OCI-LY1 (cell line): ENCODE data around the gene HELT.

ENCODE experiments used
- H2AFZ ChIP-seq: fragments of 200-600 bp; sonication (generic), shearing (Covaris generic); 2 replicates; pipeline ENCODE4 v1.6.0; 2014; ENCODE audit warnings: antibody characterized with exemption, mild to moderate bottlenecking, low read length
- H3F3A ChIP-seq: fragments of 200-600 bp; sonication (generic), shearing (Covaris generic); 2 replicates; pipeline ENCODE4 v1.6.0; 2014; ENCODE audit warnings: mild to moderate bottlenecking, antibody characterized with exemption, low read length, moderate library complexity; ENCODE audit not compliant: insufficient read depth
- H3K27ac ChIP-seq: fragments of 200-600 bp; sonication (generic); 2 replicates; pipeline ENCODE4 v1.5.1; 2014; ENCODE audit warnings: low read length, mixed run types, mild to moderate bottlenecking, low read depth; ENCODE audit not compliant: poor library complexity, severe bottlenecking
- H3K27me3 ChIP-seq: fragments of 200-600 bp; sonication (generic); 2 replicates; pipeline ENCODE4 v1.6.0; 2014; ENCODE audit warnings: antibody characterized with exemption, mild to moderate bottlenecking, low read length, moderate library complexity; ENCODE audit not compliant: insufficient read depth
- H3K36me3 ChIP-seq: fragments of 200-600 bp; sonication (generic); 2 replicates; pipeline ENCODE4 v1.6.1; 2014; ENCODE audit warnings: mild to moderate bottlenecking, antibody characterized with exemption, low read length, moderate library complexity, mixed read lengths; ENCODE audit not compliant: insufficient read depth
- H3K4me1 ChIP-seq: fragments of 200-600 bp; sonication (generic); 2 replicates; pipeline ENCODE4 v1.5.1; 2014; ENCODE audit warnings: mild to moderate bottlenecking, low read length, moderate library complexity; ENCODE audit not compliant: insufficient read depth, severe bottlenecking
- H3K4me2 ChIP-seq: fragments of 200-600 bp; sonication (generic), shearing (Covaris generic); 2 replicates; pipeline ENCODE4 v1.6.1; 2014; ENCODE audit warnings: low read length
- H3K4me3 ChIP-seq: fragments of 200-600 bp; sonication (generic); 2 replicates; pipeline ENCODE4 v1.5.1; 2014; ENCODE audit warnings: low read length, low read depth, mild to moderate bottlenecking, mixed read lengths; ENCODE audit not compliant: poor library complexity, severe bottlenecking
- H3K79me2 ChIP-seq: fragments of 200-600 bp; shearing (Covaris generic); 2 replicates; pipeline ENCODE4 v1.6.1; 2016; ENCODE audit warnings: mixed run types, low read length, mixed read lengths; ENCODE audit not compliant: insufficient read depth
- H3K9ac ChIP-seq: fragments of 200-600 bp; sonication (generic), shearing (Covaris generic); 2 replicates; pipeline ENCODE4 v1.6.1; 2014; ENCODE audit warnings: mild to moderate bottlenecking, low read length, mixed read lengths
- H3K9me2 ChIP-seq: fragments of 200-600 bp; sonication (generic), shearing (Covaris generic); 2 replicates; pipeline ENCODE4 v1.6.1; 2014; ENCODE audit warnings: low read depth, mild to moderate bottlenecking, low read length, mixed read lengths
- H3K9me3 ChIP-seq: fragments of 200-600 bp; shearing (Covaris generic); 2 replicates; pipeline ENCODE4 v1.6.1; 2014; ENCODE audit warnings: low read length, mixed read lengths
- H4K20me1 ChIP-seq: fragments of 200-600 bp; sonication (generic), shearing (Covaris generic); 2 replicates; pipeline ENCODE4 v1.6.0; 2016; ENCODE audit warnings: mild to moderate bottlenecking, low read length; ENCODE audit not compliant: insufficient read depth
- EZH2 ChIP-seq: fragments of 200-600 bp; sonication (generic), shearing (Covaris generic); IDR thresholded peaks from 2 replicates; pipeline ENCODE4 v1.8.0; 2017; ENCODE audit warnings: borderline replicate concordance, mixed run types, mild to moderate bottlenecking, antibody characterized with exemption, low read length, moderate library complexity, mixed read lengths
- TF ChIP-seq, protein P1 (sequence below): fragments of 200-600 bp; sonication (generic), shearing (Covaris generic); IDR thresholded peaks from 2 replicates; pipeline ENCODE4 v1.5.1; 2017; ENCODE audit warnings: mild to moderate bottlenecking, antibody characterized with exemption, low read length, moderate library complexity, mixed read lengths

Gene HELT

GRCh38 chr4:185031611-185032010 lies 13.3 kb downstream of the HELT start:
- no peaks in the 10 kb centered on the region for H3K36me3 ChIP-seq
- no peak overlapping the region for H3K9ac ChIP-seq
- no peaks in the 10 kb centered on the region for H3F3A ChIP-seq
- H3K27me3 ChIP-seq = peaks cover 10% of the 10 kb centered on the region; the same call in 1 of the 2 replicates
- H3K27ac ChIP-seq = no peak overlapping the region
- no peak overlapping the region for H3K4me2 ChIP-seq
- H3K4me3 ChIP-seq = no peak overlapping the region
- H4K20me1 ChIP-seq = no peaks in the 10 kb centered on the region
- no peaks in the 10 kb centered on the region for H3K79me2 ChIP-seq
- no peak overlapping the region for H2AFZ ChIP-seq
- no peak for TF ChIP-seq EZH2
- TF ChIP-seq, protein P1, sequence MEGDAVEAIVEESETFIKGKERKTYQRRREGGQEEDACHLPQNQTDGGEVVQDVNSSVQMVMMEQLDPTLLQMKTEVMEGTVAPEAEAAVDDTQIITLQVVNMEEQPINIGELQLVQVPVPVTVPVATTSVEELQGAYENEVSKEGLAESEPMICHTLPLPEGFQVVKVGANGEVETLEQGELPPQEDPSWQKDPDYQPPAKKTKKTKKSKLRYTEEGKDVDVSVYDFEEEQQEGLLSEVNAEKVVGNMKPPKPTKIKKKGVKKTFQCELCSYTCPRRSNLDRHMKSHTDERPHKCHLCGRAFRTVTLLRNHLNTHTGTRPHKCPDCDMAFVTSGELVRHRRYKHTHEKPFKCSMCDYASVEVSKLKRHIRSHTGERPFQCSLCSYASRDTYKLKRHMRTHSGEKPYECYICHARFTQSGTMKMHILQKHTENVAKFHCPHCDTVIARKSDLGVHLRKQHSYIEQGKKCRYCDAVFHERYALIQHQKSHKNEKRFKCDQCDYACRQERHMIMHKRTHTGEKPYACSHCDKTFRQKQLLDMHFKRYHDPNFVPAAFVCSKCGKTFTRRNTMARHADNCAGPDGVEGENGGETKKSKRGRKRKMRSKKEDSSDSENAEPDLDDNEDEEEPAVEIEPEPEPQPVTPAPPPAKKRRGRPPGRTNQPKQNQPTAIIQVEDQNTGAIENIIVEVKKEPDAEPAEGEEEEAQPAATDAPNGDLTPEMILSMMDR = no peak
- H3K9me3 ChIP-seq = no peaks in the 10 kb centered on the region
- H3K9me2 ChIP-seq = no peaks in the 10 kb centered on the region
- no peaks in the 10 kb centered on the region for H3K4me1 ChIP-seq

- Histone ChIP-seq H4K20me1 (no peaks in the 10 kb centered on the region), H3K4me3 (no peak overlapping the region), H3K79me2 (no peaks in the 10 kb centered on the region), H3K27me3 (peaks cover 10% of the 10 kb centered on the region; the same call in 1 of the 2 replicates), H3F3A (no peaks in the 10 kb centered on the region), H3K9me2 (no peaks in the 10 kb centered on the region), H3K9ac (no peak overlapping the region), H3K27ac (no peak overlapping the region), H3K4me1 (no peaks in the 10 kb centered on the region), H3K9me3 (no peaks in the 10 kb centered on the region), H3K36me3 (no peaks in the 10 kb centered on the region), H3K4me2 (no peak overlapping the region), H2AFZ (no peak overlapping the region)
- TF ChIP-seq, protein P1 = no peak
- no peak for TF ChIP-seq EZH2
Observed at GRCh38 chr4:185033072-185033471, 14.8 kb downstream of the HELT start.

GRCh38 chr4:185033950-185034349 lies 15.7 kb downstream of the HELT start:
- Histone ChIP-seq H3K36me3 (no peaks in the 10 kb centered on the region), H3K27me3 (peaks cover 10% of the 10 kb centered on the region; the same call in 1 of the 2 replicates), H3K4me2 (no peak overlapping the region), H3F3A (no peaks in the 10 kb centered on the region), H3K27ac (no peak overlapping the region), H3K9me3 (no peaks in the 10 kb centered on the region), H3K9me2 (no peaks in the 10 kb centered on the region), H2AFZ (no peak overlapping the region), H4K20me1 (no peaks in the 10 kb centered on the region), H3K4me3 (no peak overlapping the region), H3K79me2 (no peaks in the 10 kb centered on the region), H3K4me1 (no peaks in the 10 kb centered on the region), H3K9ac (no peak overlapping the region)
- TF ChIP-seq, protein P1 = no peak
- TF ChIP-seq EZH2 = no peak
